H1 (cell line): ENCODE measurements around the gene CCDC178. TPM values are rescaled to one million over a fixed set of nuclear protein-coding genes. Genes with fewer than 3 reads are reported as not detected.
A peak's percentile ranks its signal among the peaks of the same experiment; 100 is the strongest.

Experiments
- ASH2L ChIP-seq: fragments of 200-600, 300-600 bp; sonication (generic); IDR thresholded peaks from one replicate; pipeline ENCODE4 v1.7.1; 2017; ENCODE audit warnings: low read length
- GTF2F1 ChIP-seq: IDR thresholded peaks from 2 replicates; pipeline ENCODE4 v1.6.1; 2012; ENCODE audit warnings: low read depth, low read length, improper control_type of control experiment, borderline replicate concordance
- JUND ChIP-seq: IDR thresholded peaks from 2 replicates; pipeline ENCODE4 v1.6.1; 2011; ENCODE audit warnings: mild to moderate bottlenecking, improper control_type of control experiment, low read length
- POU5F1 ChIP-seq: IDR thresholded peaks from 2 replicates; pipeline ENCODE4 v1.6.1; 2011; ENCODE audit warnings: low read depth, mild to moderate bottlenecking, low read length, moderate library complexity
- RNF2 ChIP-seq: fragments of 200-900, 300-1000 bp; sonication (generic); IDR thresholded peaks from 2 replicates; pipeline ENCODE4 v1.7.1; 2016; ENCODE audit warnings: borderline replicate concordance, low read depth, mild to moderate bottlenecking, antibody characterized with exemption, low read length; ENCODE audit not compliant: poor library complexity, severe bottlenecking; ENCODE audit errors: missing control alignments
- RXRA ChIP-seq: IDR thresholded peaks from 2 replicates; pipeline ENCODE4 v1.6.1; 2011; ENCODE audit warnings: low read depth, mild to moderate bottlenecking, low read length, moderate library complexity; ENCODE audit not compliant: insufficient read depth
- SUZ12 ChIP-seq: fragments of 200-600 bp; sonication (generic); IDR thresholded peaks from 2 replicates; pipeline ENCODE4 v1.6.1; 2012; ENCODE audit warnings: mild to moderate bottlenecking, inconsistent platforms, low read length, moderate library complexity, mixed read lengths
- TAF1 ChIP-seq: IDR thresholded peaks from 2 replicates; pipeline ENCODE4 v1.6.1; 2011; ENCODE audit warnings: mild to moderate bottlenecking, low read depth, low read length
- TBP ChIP-seq: IDR thresholded peaks from 2 replicates; pipeline ENCODE4 v1.6.1; 2011; ENCODE audit warnings: low read depth, low read length, improper control_type of control experiment
- TEAD4 ChIP-seq: IDR thresholded peaks from 2 replicates; pipeline ENCODE4 v1.6.1; 2012; ENCODE audit warnings: low read depth, low read length, inconsistent platforms, mixed read lengths
- YY1 ChIP-seq: IDR thresholded peaks from 2 replicates; pipeline ENCODE4 v1.6.1; 2011; ENCODE audit warnings: low read depth, mild to moderate bottlenecking, low read length
- polyA plus RNA-seq, 7 experiments: library from polyadenylated mRNA; depleted of rRNA in 3 of 7; stranded (reverse) in 5 of 7; unstranded in 2 of 7; fragments of >200 nt in 5 of 7; fragments of 200-250 nt in 2 of 7; gene quantifications; 1 replicate in 5 of 7; 2 replicates in 1 of 7; 4 replicates in 1 of 7; pipeline versions ENCODE4 v1.2.1 to v1.2.3, GENCODE V29; 2011 to 2013; ENCODE audit warnings: missing spikeins in 2 of 7, mixed read lengths in 2 of 7
- total RNA-seq: library from RNA; stranded (reverse); fragmentation: NEBNext Ultra II Directional; extraction: Animal tissue kit (Norgen Biotek cat#: 25700); gene quantifications from 2 replicates; pipeline ENCODE4 v1.2.1, GENCODE V29; 2021
- TF ChIP-seq, protein P1 (sequence below): fragments of 300-600 bp; sonication (generic); IDR thresholded peaks from 2 replicates; pipeline ENCODE4 v1.7.1; 2012; ENCODE audit warnings: low read length, moderate library complexity, mild to moderate bottlenecking, inconsistent platforms; ENCODE audit not compliant: insufficient replicate concordance

The CCDC178 gene
- total and polyA plus RNA-seq, 2 of the 8 experiments (the other 6 are each of a cell fraction or from before 2014, with no cell fraction given) = not detected

DNA sequence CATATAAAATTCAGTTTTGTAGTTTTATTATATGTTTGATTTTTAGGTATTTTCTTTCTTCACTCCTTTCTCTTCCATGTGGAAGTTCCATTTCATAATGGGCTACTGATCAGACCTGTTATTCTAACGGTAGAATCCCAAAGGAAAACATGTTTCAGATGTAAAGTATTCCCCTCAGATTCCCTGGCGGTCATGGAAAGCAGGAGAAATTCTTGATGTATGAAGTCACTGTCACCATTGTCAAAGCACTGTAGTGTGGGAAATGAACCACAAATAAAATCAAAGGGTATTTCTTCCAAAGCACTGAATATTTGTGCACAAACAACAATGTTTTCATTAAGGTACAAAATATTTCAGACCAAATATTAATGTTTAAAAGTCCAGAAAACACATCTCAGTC, 430.4 kb downstream of the CCDC178 start (continued):
- TF ChIP-seq, protein P1, sequence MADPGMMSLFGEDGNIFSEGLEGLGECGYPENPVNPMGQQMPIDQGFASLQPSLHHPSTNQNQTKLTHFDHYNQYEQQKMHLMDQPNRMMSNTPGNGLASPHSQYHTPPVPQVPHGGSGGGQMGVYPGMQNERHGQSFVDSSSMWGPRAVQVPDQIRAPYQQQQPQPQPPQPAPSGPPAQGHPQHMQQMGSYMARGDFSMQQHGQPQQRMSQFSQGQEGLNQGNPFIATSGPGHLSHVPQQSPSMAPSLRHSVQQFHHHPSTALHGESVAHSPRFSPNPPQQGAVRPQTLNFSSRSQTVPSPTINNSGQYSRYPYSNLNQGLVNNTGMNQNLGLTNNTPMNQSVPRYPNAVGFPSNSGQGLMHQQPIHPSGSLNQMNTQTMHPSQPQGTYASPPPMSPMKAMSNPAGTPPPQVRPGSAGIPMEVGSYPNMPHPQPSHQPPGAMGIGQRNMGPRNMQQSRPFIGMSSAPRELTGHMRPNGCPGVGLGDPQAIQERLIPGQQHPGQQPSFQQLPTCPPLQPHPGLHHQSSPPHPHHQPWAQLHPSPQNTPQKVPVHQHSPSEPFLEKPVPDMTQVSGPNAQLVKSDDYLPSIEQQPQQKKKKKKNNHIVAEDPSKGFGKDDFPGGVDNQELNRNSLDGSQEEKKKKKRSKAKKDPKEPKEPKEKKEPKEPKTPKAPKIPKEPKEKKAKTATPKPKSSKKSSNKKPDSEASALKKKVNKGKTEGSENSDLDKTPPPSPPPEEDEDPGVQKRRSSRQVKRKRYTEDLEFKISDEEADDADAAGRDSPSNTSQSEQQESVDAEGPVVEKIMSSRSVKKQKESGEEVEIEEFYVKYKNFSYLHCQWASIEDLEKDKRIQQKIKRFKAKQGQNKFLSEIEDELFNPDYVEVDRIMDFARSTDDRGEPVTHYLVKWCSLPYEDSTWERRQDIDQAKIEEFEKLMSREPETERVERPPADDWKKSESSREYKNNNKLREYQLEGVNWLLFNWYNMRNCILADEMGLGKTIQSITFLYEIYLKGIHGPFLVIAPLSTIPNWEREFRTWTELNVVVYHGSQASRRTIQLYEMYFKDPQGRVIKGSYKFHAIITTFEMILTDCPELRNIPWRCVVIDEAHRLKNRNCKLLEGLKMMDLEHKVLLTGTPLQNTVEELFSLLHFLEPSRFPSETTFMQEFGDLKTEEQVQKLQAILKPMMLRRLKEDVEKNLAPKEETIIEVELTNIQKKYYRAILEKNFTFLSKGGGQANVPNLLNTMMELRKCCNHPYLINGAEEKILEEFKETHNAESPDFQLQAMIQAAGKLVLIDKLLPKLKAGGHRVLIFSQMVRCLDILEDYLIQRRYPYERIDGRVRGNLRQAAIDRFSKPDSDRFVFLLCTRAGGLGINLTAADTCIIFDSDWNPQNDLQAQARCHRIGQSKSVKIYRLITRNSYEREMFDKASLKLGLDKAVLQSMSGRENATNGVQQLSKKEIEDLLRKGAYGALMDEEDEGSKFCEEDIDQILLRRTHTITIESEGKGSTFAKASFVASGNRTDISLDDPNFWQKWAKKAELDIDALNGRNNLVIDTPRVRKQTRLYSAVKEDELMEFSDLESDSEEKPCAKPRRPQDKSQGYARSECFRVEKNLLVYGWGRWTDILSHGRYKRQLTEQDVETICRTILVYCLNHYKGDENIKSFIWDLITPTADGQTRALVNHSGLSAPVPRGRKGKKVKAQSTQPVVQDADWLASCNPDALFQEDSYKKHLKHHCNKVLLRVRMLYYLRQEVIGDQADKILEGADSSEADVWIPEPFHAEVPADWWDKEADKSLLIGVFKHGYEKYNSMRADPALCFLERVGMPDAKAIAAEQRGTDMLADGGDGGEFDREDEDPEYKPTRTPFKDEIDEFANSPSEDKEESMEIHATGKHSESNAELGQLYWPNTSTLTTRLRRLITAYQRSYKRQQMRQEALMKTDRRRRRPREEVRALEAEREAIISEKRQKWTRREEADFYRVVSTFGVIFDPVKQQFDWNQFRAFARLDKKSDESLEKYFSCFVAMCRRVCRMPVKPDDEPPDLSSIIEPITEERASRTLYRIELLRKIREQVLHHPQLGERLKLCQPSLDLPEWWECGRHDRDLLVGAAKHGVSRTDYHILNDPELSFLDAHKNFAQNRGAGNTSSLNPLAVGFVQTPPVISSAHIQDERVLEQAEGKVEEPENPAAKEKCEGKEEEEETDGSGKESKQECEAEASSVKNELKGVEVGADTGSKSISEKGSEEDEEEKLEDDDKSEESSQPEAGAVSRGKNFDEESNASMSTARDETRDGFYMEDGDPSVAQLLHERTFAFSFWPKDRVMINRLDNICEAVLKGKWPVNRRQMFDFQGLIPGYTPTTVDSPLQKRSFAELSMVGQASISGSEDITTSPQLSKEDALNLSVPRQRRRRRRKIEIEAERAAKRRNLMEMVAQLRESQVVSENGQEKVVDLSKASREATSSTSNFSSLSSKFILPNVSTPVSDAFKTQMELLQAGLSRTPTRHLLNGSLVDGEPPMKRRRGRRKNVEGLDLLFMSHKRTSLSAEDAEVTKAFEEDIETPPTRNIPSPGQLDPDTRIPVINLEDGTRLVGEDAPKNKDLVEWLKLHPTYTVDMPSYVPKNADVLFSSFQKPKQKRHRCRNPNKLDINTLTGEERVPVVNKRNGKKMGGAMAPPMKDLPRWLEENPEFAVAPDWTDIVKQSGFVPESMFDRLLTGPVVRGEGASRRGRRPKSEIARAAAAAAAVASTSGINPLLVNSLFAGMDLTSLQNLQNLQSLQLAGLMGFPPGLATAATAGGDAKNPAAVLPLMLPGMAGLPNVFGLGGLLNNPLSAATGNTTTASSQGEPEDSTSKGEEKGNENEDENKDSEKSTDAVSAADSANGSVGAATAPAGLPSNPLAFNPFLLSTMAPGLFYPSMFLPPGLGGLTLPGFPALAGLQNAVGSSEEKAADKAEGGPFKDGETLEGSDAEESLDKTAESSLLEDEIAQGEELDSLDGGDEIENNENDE = no peak
- no peak for TF ChIP-seq GTF2F1
- no peak for TF ChIP-seq TBP
- no peak for TF ChIP-seq TAF1
- peak; percentile 37; the same call in 1 of the 2 replicates for TF ChIP-seq TEAD4
- no peak for TF ChIP-seq RNF2
- TF ChIP-seq SUZ12 = no peak
- TF ChIP-seq RXRA = no peak
- no peak for TF ChIP-seq ASH2L
- peak; percentile 84 for TF ChIP-seq JUND
- TF ChIP-seq POU5F1 = no peak
- TF ChIP-seq YY1 = no peak
